ENCODE data around the gene PRDX6. TPM values are rescaled to one million over a fixed set of nuclear protein-coding genes. Genes with fewer than 3 reads are reported as not detected.

Gene PRDX6
- total RNA-seq, 2 donors from 2014 or later, result 302 to 369 TPM

DNA sequence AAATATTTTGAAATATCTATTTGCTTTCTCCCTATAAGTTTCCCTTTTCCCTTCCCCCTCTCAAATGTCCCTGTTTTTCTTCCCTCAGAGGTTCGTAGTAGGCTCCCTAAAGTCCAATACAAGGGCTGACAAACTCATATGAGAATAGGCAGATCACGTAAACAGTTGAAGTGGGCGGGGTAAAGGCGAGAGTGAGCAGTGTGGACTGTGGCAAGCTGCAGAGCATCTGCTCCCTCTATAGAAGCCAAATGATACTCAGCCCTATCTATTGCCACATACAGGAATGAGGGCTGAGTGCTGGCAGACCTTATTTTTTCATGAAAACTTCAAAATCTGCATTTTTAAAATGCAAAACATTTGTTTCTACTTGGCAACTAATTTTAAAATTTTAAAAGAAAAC lies 26.3 kb downstream of the PRDX6 start:
- intact Hi-C loops (cut with DNase I), result loop anchor here (10.0 kb wide), 1 partner anchor 161 kb away; the partner anchor contains the start of gene ANKRD45
- Histone ChIP-seq H3K9me3 (no peaks in the 10 kb centered on the region), H3K27me3 (replicated peaks; ENCODE audit: insufficient read depth) (no peaks in the 10 kb centered on the region), H3K4me3 (no peak overlapping the region), H3K36me3 (no peaks in the 10 kb centered on the region), H3K4me1 (replicated peaks) (no peaks in the 10 kb centered on the region), H3K27ac (no peak overlapping the region)
- WGBS, result 41% methylated on average over 4 of the region's 4 CpGs
- DNase-seq (ENCODE audit: low spot score), result no peak
- no peak for TF ChIP-seq POLR2A (IDR thresholded peaks at IDR 0.05)
- TF ChIP-seq POLR2AphosphoS5 (IDR thresholded peaks at IDR 0.05), result no peak
- no peak for TF ChIP-seq CTCF (IDR thresholded peaks at IDR 0.05)

DNA sequence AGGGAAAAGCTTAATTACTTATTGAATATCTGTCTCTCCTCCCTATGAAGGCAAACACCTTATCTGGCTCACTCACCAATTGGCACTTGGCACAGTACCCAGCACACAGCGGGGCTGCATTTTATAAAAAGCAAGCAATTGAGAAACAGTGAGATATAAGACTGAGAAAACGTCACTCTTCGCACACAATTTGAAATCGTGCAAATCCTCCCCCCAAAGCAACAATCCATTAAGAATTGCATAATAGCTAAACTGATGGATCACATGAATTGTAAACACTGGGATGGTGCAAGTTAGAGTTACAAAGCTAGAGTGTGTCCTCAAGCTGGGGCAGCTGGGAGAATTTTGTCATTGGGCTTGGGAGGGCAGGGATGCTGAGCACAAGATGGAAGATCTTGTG lies 27.1 kb downstream of the PRDX6 start:
- intact Hi-C loops (cut with DNase I), result loop anchor here (10.0 kb wide), 1 partner anchor 161 kb away; the partner anchor contains the start of gene ANKRD45
- no peaks in the 10 kb centered on the region for H3K36me3 ChIP-seq
- H3K27me3 ChIP-seq (replicated peaks; ENCODE audit: insufficient read depth), result no peaks in the 10 kb centered on the region
- H3K9me3 ChIP-seq, result no peaks in the 10 kb centered on the region
- DNase-seq (ENCODE audit: low spot score), result no peak
- 93% methylated on average over 4 of the region's 4 CpGs for WGBS
- no peak overlapping the region for H3K27ac ChIP-seq
- no peak for TF ChIP-seq POLR2A (IDR thresholded peaks at IDR 0.05)
- no peak for TF ChIP-seq POLR2AphosphoS5 (IDR thresholded peaks at IDR 0.05)
- no peak for TF ChIP-seq CTCF (IDR thresholded peaks at IDR 0.05)
- no peaks in the 10 kb centered on the region for H3K4me1 ChIP-seq (replicated peaks)
- H3K4me3 ChIP-seq, result no peak overlapping the region

- Histone ChIP-seq H3K27ac (no peak overlapping the region), H3K9me3 (no peaks in the 10 kb centered on the region), H3K27me3 (replicated peaks; ENCODE audit: insufficient read depth) (no peaks in the 10 kb centered on the region), H3K4me3 (no peak overlapping the region), H3K4me1 (replicated peaks) (no peaks in the 10 kb centered on the region), H3K36me3 (no peaks in the 10 kb centered on the region)
- no peak for DNase-seq (ENCODE audit: low spot score)
- intact Hi-C loops (cut with DNase I), result loop anchor here (10.0 kb wide), 1 partner anchor 159 kb away; the partner anchor contains the start of gene ANKRD45
- TF ChIP-seq POLR2AphosphoS5 (IDR thresholded peaks at IDR 0.05) (no peak), POLR2A (IDR thresholded peaks at IDR 0.05) (no peak), CTCF (IDR thresholded peaks at IDR 0.05) (no peak)
Observed at GRCh38 chr1:173505391-173505790, 28.3 kb downstream of the PRDX6 start.

DNA sequence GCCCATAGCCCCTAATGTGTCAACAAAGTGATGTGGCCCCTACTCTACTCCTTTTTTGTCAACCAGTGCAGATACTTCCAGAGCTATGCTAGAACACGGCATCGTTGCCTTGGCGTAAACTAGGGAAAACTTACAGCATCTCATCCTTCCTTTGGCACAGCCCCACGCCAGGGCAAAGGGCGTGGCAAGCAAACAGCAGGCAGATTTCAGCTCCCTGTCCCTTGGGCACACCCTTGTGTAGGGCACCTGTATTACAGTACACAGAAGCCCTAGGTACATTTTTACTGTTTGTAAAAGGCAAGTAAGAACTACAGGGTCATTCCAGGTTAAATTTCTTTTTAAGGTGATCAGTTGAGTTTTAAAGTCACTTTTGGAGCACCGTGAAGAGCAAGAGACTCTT lies 29.3 kb downstream of the PRDX6 start:
- Histone ChIP-seq H3K4me1 (replicated peaks) (no peaks in the 10 kb centered on the region), H3K36me3 (no peaks in the 10 kb centered on the region), H3K9me3 (no peaks in the 10 kb centered on the region), H3K27ac (no peak overlapping the region), H3K4me3 (no peak overlapping the region), H3K27me3 (replicated peaks; ENCODE audit: insufficient read depth) (no peaks in the 10 kb centered on the region)
- WGBS, result 86% methylated on average over 6 of the region's 6 CpGs
- DNase-seq (ENCODE audit: low spot score), result no peak
- no peak for TF ChIP-seq POLR2A (IDR thresholded peaks at IDR 0.05)
- TF ChIP-seq CTCF (IDR thresholded peaks at IDR 0.05), result no peak
- TF ChIP-seq POLR2AphosphoS5 (IDR thresholded peaks at IDR 0.05), result no peak
- intact Hi-C loops (cut with DNase I), result loop anchor here (10.0 kb wide), 1 partner anchor 158 kb away; the partner anchor contains the start of gene ANKRD45

DNA sequence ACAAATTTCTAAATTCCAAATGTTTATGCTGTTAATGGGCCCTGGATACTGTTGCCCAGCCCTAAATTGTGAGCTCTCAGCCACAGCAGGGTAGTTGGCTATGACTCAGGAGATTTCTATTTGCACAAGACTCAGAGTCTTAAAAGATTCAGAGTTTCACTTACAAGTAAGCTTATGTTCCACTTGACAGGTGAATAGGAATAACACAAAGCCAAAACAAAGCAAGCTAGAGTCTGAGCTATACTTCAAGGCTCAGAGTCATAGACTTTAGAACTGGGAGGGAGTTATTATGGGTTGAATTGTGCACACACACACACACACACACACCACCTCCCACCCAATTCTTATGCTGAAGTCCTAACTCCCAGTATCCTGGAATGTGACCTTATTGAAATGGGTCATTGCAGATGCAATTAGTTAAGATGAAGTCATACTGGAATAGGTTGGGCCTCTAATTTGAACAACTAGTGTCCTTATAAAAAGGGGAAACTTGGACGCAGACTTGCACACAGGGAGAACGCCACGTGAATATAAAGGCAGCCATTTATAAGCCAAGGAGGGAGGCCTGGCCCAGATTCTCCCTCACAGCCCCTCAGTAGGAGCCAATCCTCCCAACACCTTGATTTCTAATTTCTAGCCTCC lies 30.2 kb downstream of the PRDX6 start:
- 36% methylated on average over 3 of the region's 3 CpGs for WGBS
- H3K27me3 ChIP-seq (replicated peaks; ENCODE audit: insufficient read depth), result no peaks in the 10 kb centered on the region
- H3K27ac ChIP-seq, result no peak overlapping the region
- no peak overlapping the region for H3K4me3 ChIP-seq
- no peaks in the 10 kb centered on the region for H3K4me1 ChIP-seq (replicated peaks)
- TF ChIP-seq POLR2AphosphoS5 (IDR thresholded peaks at IDR 0.05) (no peak), CTCF (IDR thresholded peaks at IDR 0.05) (no peak), POLR2A (IDR thresholded peaks at IDR 0.05) (no peak)
- H3K9me3 ChIP-seq, result no peaks in the 10 kb centered on the region
- intact Hi-C loops (cut with DNase I), result loop anchor here (10.0 kb wide), 1 partner anchor 157 kb away; the partner anchor contains the start of gene ANKRD45
- no peak for DNase-seq (ENCODE audit: low spot score)
- no peaks in the 10 kb centered on the region for H3K36me3 ChIP-seq

Measured in prostate gland (tissue), 2 donors.